HG02840 (cell line): Measurements from ENCODE around the gene TRMT2A.

ENCODE experiments used
- ATAC-seq: cut with Tn5 transposase; IDR thresholded peaks from one replicate; pipeline ENCODE4 v1.9.1; 2021; ENCODE audit warnings: mild to moderate bottlenecking, moderate library complexity, moderate number of reproducible peaks; ENCODE audit not compliant: unreplicated experiment, low FRiP score

TRMT2A gene

DNA sequence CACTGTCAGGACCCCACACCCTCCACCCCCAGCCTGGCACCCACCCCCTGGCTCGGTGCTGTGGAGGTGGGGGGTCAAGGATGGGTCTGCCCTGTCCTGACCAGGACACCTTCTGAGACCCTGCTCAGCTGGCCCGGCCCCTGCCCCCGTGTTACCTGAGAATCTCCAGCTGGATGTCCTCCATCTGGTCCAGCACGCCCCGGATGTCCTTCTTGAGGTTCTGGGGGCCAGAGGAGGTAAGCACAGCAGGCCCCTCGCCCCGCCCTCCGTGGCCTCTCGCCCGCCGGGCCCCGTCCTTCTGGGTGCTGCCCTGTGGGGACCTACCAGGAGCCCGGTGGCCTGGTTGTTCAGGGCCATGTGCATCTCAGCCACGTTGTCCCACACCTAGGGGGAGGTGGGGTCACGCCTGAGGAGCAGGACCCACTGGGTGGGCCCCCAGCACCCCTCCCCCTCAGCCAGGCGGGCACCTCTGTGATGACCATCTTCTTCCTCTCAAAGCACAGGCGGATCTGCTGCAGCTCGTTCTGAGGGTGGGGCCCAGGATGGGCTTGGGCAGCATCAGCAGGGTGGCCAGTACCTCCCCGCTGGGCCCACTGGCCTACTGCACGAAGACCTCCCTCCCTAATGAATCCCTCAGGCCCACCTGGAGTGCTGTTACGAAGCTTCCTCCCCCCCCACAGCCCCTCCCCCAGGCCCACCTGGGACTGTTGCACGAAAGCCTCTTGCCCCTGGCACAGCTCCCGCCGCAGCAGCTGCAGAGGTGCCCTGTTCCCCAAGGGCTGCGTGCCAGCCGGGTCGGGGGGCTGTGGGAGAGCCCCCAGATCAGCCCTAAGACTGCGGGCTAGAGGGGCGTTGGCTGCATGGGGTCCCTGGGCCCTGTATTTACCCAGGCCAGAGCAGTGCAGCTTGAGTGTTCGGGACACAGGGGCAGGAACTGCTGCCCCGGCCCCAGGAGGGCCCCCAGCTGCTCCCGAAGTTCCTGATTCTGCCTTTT lies 32.5 kb upstream of the TRMT2A start:
- ATAC-seq, result no peak

DNA sequence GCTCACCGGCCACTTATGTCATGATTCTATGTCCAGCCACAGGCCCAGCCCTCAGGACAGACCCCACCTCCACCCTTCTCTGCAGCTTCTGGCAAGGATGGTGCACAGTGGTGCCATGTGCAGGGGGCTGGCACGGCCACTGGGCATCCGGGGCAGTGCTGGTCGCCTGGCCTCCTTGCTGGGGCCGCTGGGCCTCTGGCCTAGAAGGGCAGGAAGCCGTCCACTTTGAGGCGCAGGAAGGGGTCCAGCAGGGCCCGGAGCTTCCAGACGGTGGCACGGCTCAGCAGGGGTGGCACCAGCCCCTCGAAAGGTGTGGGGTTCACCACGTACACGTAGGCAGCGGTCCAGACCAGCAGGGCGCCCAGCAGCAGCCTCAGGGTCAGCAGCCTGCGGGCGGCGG lies 31.4 kb upstream of the TRMT2A start:
- ATAC-seq, result no peak

DNA sequence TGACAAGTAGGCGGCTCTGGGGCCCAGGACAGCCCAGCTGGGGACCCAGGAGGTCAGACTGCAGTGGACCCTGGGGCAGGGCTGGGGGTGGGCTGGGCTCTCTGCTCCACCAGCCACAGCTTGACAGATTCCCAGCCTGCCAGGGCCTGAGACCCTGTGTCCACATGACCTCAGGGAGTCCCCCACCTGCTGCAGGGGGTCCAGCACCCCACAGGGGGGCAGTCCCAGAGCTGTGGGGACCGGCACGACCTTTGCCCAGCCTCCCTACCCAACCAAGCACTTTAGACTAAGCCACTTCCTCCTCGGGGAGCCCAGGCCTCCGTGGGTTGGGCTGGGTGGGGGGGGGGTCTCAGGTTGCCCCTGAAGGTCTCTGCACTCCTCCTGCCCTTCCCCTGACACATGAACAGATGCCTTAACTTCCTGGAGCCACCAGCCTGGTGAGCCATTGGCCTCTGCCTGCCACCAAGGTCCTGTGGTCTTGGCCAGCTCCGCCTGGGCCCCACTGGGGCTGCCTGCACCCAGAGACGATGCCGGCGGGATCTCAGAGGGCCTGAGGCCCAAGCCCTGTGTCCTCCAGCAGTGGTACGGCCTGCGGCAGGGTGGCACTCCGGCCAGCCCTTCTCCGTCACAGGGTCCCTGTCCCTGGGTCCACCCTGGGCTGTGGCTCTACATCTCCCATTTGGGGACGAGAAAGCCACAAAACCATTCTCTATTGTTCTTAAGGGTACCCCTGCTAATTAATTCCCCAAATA lies 30.4 kb upstream of the TRMT2A start:
- no peak for ATAC-seq

DNA sequence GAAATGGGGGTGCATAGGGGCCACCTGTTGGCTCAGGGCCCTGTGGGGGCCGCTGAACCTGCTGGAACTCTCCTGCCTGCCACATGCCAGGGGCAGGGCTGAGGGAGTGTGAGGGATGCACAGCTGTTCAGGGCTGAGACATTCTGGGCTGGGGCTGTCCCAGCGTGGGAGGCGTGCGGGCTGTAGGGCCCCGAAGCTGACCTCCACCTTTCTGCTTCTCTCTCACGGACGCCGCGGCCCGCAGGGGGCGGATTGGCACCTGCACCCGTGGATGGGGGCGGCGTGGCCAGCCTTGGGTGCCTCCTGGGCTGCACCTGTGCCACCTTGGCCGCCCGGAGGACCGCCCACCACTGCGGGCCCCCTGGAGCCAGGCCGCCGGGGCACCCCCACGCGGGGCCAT lies 29.8 kb upstream of the TRMT2A start:
- no peak for ATAC-seq

DNA sequence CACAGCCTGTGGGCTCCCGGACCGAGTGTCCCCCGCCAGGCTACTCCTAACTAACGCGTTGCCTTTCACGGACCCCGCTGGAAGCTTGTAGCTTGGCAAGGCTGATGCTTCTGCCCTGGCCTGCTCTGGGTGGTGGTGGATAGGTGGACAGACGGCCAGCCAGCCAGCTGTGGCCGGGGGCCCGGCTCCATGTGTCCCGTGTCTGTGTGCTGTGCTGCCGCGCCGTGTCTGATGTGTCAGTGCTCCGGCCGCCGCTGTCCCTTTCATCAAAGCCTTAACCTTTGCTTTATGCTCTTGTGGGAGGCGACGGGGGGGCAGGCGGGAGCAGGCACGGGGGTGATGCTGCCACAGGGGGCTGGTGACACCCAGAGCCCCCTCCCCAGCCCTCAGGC lies 28.8 kb upstream of the TRMT2A start:
- no peak for ATAC-seq

DNA sequence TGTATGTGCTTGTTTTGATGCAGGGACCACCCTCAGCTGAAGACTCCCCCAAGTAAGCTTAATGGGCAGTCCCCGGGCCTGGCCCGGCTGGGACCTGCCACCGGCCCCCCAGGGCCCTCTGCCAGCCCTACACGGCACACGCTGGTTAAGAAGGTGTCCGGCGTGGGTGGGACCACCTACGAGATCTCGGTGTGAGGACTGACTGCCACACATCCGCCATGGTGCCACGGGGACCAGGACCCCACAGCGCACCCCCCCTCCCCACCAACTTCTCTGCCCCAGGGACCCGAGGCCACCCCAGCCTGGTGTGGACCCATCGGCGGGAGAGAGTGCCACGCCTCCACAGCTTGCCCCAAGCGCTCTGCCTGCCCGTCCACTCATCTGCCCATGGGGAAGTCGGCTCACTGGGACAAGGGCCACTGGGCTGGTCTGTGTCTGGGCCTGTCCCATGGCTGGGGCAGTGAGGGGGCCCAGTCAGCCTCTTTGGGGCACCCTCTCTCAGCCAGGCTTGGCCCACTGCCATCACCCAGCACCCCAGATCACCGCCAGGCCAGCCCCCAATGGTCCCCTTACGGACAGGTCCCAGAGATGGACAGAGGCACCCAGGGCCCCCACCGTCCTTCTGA lies 28.3 kb upstream of the TRMT2A start:
- no peak for ATAC-seq

DNA sequence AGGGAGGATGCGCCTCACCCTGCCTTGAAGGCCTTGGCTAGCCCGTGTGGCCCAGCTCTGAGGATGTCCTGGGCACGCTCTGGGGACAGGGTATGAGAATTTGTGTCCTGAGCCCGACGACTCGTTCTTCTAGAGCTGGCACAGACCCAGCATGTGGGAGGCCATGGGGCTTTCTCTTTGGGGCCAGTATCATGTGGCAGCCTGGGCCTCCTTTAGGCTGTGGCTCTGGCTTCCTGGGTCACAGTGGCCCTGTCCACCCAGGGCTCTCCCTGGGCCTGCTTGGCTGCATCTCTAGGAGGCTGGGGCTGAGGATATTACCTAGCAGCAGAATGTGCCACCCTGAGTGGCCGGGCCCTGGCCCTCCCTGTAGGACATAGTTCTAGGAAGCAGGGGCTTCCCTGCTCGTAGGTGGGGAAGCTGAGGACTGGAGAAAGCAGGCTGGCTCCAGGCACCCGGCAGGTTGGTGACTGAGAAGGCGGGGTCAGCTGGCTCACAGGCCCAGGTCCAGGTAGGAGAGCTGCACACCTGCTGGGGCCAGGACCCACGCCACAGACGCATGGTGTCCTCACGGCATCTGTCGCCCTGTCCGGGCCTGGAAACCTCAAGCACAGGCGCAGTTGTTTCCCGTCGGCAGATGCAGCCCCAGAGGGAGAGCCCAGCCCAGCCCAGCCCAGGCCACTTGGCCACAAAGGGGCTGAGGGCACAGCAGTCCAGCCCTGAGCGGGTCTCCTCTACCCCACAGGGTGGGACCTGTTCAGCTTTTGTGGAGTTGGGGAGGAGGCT lies 27.0 kb upstream of the TRMT2A start:
- no peak for ATAC-seq

DNA sequence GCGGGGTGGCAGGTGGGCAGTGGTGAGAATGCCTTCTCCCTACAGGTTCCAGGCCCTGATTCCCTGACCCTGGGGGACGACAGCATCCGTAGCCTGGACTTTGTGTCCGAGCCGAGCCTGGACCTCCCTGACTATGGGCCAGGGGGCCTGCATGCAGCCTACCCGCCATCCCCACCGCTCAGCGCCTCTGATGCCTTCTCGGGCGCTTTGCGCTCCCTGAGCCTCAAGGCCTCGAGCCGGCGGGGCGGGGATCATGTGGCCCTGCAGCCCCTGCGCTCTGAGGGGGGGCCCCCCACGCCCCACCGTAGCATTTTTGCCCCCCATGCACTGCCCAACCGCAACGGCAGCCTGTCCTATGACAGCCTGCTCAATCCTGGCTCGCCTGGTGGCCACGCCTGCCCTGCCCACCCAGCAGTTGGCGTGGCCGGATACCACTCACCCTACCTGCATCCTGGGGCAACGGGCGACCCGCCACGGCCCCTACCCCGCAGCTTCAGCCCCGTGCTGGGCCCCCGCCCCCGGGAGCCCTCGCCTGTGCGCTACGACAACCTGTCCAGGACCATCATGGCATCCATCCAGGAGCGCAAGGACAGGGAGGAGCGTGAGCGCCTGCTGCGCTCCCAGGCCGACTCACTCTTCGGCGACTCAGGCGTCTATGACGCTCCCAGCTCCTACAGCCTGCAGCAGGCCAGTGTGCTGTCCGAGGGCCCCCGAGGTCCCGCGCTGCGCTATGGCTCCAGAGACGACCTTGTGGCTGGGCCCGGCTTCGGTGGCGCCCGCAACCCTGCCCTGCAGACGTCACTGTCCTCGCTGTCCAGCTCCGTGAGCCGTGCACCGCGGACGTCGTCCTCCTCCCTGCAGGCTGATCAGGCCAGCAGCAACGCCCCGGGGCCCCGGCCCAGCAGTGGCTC lies 25.9 kb upstream of the TRMT2A start:
- ATAC-seq, result no peak

DNA sequence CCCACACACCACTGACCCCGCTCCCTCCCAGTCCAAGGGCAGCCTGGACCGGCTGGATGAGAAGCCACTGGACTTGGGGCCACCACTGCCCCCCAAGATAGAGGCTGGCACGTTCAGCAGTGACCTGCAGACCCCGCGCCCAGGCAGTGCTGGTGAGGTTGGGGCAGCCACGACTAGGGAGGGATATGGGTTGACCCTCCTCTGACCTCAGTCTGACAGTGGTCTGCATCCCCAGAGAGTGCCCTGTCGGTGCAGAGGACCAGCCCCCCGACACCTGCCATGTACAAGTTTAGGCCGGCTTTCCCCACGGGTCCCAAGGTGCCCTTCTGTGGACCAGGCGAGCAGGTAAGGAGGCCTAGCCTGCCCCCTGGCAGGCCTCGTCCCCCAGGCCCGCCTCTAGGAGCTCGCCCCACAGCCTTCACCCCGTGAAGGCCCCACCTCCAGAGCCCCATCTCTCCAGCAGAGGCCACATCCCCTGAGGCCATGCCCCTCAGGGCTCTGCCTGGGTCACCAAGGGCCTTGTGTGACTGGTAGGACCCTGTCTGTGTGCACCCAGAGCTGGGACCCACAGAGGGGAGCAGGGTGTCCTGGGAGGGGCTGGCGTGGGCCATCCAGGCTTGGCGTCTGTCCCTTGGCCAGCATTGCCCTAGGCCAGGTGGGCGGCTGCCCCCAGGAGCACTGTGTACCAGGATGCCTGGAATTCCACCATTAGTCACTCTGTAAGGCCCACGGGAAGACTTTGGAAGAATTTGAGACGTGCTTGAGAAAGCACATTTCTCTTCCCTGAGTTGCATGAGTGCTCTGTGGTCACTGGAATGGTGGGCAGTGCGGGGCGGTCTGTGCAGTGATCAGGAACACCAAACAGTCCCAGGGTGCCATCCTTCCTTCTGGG lies 24.4 kb upstream of the TRMT2A start:
- ATAC-seq, result no peak

DNA sequence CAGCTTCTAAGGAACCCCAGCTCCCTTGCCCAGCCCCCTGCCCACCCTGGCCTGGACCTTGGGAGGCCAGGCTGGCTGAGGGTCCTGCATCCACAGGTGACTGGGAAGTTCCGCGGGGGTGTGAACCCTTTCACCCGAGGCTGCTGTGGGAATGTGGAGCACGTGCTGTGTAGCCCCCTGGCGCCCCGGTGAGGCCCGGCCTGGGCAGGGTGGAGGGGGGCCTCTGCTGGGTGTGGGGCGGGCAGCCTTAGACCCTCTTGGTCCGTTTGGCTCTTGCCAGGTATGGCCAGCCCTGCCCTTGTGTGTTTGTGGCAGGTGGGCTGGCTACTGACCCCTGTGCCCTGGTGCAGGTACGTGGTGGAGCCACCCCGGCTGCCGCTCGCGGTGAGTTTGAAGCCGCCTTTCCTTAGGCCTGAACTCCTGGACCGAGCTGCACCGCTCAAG lies 23.5 kb upstream of the TRMT2A start:
- no peak for ATAC-seq

DNA sequence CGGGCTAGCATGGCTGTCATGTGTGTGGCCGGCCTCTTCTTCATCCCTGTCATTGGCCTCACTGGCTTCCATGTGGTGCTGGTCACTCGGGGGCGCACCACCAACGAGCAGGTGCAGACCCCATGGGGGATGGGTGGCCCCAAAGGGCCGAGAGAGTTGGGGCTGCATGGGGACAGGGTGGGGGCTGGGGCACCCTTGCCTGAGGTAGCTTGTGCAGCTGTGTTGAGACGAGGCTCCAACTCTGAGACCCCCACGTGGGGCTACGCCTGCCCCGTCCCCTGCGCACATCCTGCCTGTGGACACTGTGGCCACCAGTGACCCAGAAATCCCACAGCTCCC lies 23.1 kb upstream of the TRMT2A start:
- ATAC-seq, result no peak

DNA sequence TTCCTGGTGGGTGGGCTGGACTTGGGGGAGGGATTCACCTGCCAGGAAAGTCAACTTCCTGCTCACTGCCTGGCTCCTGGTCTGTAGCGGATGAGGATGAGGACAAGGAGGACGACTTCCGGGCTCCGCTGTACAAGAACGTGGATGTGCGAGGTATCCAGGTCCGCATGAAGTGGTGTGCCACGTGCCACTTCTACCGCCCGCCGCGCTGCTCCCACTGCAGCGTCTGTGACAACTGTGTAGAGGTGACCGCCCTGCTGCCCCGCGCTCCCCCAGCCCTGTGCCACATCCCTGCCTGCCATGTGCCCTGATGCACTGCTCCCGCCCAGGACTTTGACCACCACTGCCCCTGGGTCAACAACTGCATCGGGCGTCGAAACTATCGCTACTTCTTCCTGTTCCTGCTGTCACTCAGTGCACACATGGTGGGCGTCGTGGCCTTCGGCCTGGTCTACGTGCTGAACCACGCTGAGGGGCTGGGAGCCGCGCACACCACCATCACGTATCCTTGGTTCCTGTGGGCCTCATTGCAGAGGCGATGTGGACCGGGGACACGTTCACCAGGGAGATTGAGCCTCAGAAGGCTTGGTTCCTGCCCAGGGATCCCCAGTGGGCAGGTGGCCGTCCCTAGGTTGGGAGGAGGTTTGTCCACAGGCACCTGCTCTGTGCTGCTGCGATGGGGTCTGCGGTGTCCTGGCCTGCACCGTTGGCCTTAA lies 22.5 kb upstream of the TRMT2A start:
- ATAC-seq, result no peak

DNA sequence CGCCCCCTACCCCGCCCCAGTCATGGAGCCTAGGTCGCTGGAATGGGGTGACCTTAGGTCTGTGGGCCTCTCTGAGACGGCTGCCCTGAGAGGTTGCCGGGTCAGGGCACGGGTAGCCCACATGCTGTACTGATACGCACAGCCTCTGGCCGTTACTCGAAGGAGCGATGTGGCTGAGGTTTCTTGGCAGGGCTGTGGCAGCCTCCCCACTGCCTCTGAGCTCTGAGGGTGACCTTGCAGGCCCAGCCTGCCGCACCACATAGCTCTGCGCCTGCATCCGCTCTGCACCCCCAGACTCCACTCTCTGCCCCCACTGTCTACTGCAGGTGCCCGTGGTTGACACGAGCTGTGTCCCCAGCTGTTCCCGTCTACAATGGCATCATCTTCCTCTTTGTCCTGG lies 21.8 kb upstream of the TRMT2A start:
- no peak for ATAC-seq

DNA sequence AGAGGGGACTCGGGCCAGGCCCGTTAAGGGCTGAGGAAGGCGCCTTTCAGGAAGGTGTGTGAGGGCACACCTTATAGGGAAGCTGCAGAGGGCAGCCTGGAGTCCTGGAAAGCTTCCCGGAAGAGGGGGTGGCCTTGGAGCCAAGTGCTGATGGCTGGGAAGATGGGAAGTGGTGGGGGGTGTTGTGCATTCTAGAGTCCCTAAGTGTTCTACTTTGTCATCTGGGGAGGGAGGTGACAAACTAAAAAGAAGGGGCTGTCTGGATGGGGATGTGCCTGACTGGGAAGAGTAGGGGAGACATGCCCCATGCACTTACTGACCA lies 21.4 kb upstream of the TRMT2A start:
- no peak for ATAC-seq

DNA sequence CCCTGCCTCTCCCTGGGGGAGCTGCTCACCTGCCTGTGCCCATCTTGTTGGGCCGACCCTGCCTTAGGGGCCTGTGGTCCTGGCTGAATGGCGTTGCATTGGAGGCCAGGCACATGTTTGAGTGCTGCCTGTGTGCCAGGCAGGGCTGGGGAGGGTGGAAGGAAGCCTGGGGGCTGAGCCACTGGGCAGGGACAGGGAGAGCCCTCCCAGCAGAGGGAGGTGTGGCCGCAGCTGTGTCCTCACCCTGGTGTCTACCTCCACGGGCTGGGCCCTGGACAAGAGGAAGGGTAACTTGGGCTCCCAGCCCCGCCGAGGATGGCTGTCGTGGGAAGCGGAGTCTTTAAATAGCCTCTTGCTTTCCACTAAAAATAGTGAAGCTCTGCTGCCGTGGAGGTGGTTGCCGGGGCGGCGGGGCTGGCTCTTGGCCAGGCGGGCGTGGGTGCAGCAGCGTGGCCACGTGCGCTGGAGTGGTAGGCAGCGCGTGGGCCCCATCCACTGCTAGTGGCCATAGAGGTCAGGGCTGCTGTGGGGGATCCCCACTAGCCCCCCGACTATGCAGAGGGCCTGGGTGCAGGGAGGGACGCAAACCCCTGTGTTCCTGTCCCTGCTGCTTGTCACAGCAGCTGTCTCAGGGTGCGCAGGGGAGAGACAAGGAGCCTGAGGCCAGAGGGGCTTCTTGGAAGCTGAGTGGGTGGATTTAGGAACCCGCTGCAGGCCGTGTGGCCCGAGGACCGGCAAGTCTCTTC lies 20.8 kb upstream of the TRMT2A start:
- ATAC-seq, result no peak

DNA sequence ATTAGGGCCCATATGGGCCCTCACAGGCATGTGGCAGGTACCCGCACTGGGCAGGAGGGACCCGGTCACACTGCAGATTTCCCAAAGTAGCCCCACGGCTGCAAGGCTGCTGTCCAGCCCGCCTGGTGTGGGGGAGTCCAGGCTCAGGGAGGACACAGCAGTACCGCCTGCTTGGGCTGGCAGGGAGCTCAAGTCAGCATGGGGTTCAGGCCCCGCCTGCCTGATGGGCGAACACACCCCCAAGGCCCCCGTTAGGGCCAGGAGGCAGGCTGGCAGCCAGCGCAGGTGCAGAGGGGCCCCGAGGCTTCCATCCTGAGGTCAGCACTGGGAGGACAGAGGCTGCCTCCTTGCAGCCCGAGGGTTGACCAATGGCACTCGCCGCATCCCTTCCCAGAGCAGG lies 20.1 kb upstream of the TRMT2A start:
- ATAC-seq, result no peak

DNA sequence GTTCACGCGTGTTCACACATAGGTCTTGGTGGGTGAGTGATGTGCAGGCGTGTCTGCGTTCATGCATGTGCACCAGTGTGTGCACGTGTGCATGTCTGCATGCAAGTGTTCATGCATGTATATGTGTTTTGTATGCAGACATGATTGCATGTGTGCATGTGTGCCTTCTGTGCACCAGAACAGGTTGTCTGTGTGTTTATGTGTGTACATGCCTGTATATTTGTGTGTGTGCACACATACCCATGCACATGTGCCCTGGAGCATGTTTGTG lies 19.5 kb upstream of the TRMT2A start:
- no peak for ATAC-seq
